ENCODE measurements around the gene OXNAD1. TPM values are rescaled to one million over a fixed set of nuclear protein-coding genes. Genes with fewer than 3 reads are reported as not detected.

The OXNAD1 gene
- total and polyA plus RNA-seq, 5 donors from 2014 or later: 31.1 to 109 (median 60.6) TPM

DNA sequence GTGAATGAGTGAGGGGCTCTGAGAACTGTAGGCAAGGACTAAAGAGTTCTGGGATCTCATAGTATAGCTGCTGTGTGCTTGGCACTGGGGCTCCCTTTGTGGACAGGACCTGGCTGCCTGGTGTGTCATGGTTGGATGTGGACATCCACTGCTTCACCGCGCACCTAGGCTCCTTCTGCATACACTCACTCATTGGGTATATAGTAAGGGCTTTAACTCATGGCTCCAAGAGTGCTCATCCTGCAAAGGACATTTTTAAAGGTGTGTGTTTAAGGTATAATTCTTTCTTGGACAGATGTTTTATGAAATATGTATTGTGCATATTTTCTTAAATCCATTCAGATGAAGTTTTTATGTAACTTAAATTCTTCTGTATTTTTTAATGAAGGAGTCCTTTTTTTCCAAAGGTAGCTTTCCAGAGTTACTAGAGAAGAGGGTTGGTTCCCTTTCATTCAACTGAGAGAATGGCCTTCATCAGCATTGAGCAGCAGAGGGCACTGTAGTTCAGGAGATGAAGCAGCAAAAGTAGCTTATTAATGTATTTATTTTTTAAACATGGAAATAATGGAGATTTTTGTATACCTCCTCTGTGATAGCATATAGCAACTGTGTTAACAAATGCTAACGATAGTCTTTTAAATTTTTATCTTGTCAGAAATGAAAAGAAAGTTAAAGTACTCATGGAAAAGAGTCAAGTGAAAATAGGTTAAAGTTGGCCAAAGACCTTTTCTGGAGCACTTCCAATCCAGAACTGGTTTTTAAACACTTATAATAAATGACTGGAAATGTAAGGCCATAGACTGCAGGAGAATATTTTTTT is 25.2 kb downstream of the OXNAD1 start:
- Histone ChIP-seq H3K27me3 (ENCODE audit: control insufficient read depth, insufficient read depth, low read length) (no peaks in the 10 kb centered on the region), H3K4me3 (ENCODE audit: low read depth, low read length) (peak overlapping the region; percentile 100), H3K36me3 (ENCODE audit: control insufficient read depth, insufficient read depth, low read length) (peaks cover 9% of the 10 kb centered on the region), H3K4me1 (ENCODE audit: control insufficient read depth, insufficient read depth, low read length, poor library complexity, severe bottlenecking) (peaks cover 87% of the 10 kb centered on the region), H3K9me3 (ENCODE audit: control insufficient read depth in 2 of 2, low read length in 2 of 2) (peaks cover 0 to 9% of the 10 kb centered on the region in 2 experiments), H3K27ac (ENCODE audit: insufficient read depth, low read length, poor library complexity, severe bottlenecking) (peak overlapping the region; percentile 86)
- peak overlapping the region; percentile 94 to 99 (median 96) for H3K4me3 Mint-ChIP-seq
- H3K27ac Mint-ChIP-seq: peak overlapping the region; percentile 94 to 98 (median 96)
- peaks cover 40 to 80% (median 52%) of the 10 kb centered on the region in 4 donors for H3K4me1 Mint-ChIP-seq
- DNase-seq (peak; percentile 43 to 74 (median 69)), ATAC-seq (ENCODE audit: low read depth in 2 of 2) (peak in 1 of 2 donors; percentile 7)
- H3K9me3 Mint-ChIP-seq: peaks cover 0 to 8% (median 1%) of the 10 kb centered on the region in 7 donors
- peaks cover 21% of the 10 kb centered on the region for H3K36me3 Mint-ChIP-seq
- no peaks in the 10 kb centered on the region for H3K27me3 Mint-ChIP-seq

DNA sequence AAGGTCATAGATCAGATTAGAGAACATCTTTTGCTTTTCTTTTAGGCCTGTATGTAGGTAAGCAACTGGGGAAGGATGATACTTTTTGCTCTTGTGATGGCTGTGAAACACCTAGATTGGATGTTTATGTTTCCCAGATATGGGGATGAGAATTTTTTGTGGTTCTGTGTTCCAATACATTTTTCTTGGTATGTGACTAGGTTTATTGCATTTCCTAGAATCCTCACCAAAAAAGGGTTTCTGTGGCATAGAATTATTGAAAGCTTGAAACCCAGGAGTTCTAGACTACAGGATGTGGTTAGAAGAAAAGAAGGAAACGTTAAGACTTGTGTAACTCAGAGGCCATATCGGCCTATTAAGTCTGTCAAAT is 25.8 kb downstream of the OXNAD1 start:
- Histone ChIP-seq H3K36me3 (ENCODE audit: control insufficient read depth, insufficient read depth, low read length) (peaks cover 14% of the 10 kb centered on the region), H3K27ac (ENCODE audit: insufficient read depth, low read length, poor library complexity, severe bottlenecking) (peak overlapping the region; percentile 76), H3K9me3 (ENCODE audit: control insufficient read depth in 2 of 2, low read length in 2 of 2) (peaks cover 0 to 9% of the 10 kb centered on the region in 2 experiments), H3K4me1 (ENCODE audit: control insufficient read depth, insufficient read depth, low read length, poor library complexity, severe bottlenecking) (peaks cover 87% of the 10 kb centered on the region), H3K4me3 (ENCODE audit: low read depth, low read length) (peak overlapping the region; percentile 100), H3K27me3 (ENCODE audit: control insufficient read depth, insufficient read depth, low read length) (no peaks in the 10 kb centered on the region)
- peaks cover 27% of the 10 kb centered on the region for H3K36me3 Mint-ChIP-seq
- no peaks in the 10 kb centered on the region for H3K27me3 Mint-ChIP-seq
- peaks cover 40 to 80% (median 54%) of the 10 kb centered on the region in 4 donors for H3K4me1 Mint-ChIP-seq
- ATAC-seq (ENCODE audit: low read depth in 2 of 2) (peak; percentile 24 to 36), DNase-seq (peak in 2 of 3 donors; percentile 60 to 86)
- peak overlapping the region; percentile 94 to 99 (median 96) for H3K4me3 Mint-ChIP-seq
- H3K9me3 Mint-ChIP-seq: peaks cover 0 to 8% (median 1%) of the 10 kb centered on the region in 7 donors
- peak overlapping the region; percentile 54 to 98 (median 91) for H3K27ac Mint-ChIP-seq

DNA sequence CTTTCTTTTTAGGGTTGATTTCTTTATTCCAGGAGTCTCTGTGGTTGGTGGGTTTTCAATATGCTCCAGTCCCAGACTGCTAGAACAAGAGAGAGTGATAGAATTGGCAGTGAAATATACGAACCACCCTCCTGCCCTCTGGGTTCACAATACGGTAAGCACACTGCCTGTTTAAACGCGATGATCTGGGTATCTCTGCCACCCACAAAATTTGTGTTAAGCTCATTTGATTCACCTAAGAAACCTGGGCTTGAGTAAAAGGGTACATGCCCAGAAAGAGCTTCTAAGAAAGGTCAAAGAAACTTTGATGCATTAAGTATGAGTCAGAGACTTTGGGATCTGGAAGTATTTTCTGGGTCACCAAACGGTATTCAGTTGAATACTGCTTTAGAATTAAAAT is 29.8 kb downstream of the OXNAD1 start:
- peak overlapping the region; percentile 81 for H3K27ac ChIP-seq (ENCODE audit: insufficient read depth, low read length, poor library complexity, severe bottlenecking)
- peaks cover 42 to 95% (median 70%) of the 10 kb centered on the region in 4 donors for H3K4me1 Mint-ChIP-seq
- peaks cover 0 to 9% of the 10 kb centered on the region in 2 experiments for H3K9me3 ChIP-seq (ENCODE audit: control insufficient read depth in 2 of 2, low read length in 2 of 2)
- no peaks in the 10 kb centered on the region for H3K27me3 ChIP-seq (ENCODE audit: control insufficient read depth, insufficient read depth, low read length)
- peaks cover 47% of the 10 kb centered on the region for H3K36me3 ChIP-seq (ENCODE audit: control insufficient read depth, insufficient read depth, low read length)
- H3K36me3 Mint-ChIP-seq: peaks cover 52% of the 10 kb centered on the region
- H3K9me3 Mint-ChIP-seq: peaks cover 0 to 8% (median 1%) of the 10 kb centered on the region in 7 donors
- no peaks in the 10 kb centered on the region for H3K27me3 Mint-ChIP-seq
- H3K27ac Mint-ChIP-seq: peak overlapping the region; percentile 82 to 96 (median 94)
- ATAC-seq (ENCODE audit: low read depth in 2 of 2): no peak
- peak overlapping the region; percentile 24 to 64 (median 55) for H3K4me3 Mint-ChIP-seq
- H3K4me3 ChIP-seq (ENCODE audit: low read depth, low read length): peak overlapping the region; percentile 62
- no peak for DNase-seq
- peaks cover 75% of the 10 kb centered on the region for H3K4me1 ChIP-seq (ENCODE audit: control insufficient read depth, insufficient read depth, low read length, poor library complexity, severe bottlenecking)

DNA sequence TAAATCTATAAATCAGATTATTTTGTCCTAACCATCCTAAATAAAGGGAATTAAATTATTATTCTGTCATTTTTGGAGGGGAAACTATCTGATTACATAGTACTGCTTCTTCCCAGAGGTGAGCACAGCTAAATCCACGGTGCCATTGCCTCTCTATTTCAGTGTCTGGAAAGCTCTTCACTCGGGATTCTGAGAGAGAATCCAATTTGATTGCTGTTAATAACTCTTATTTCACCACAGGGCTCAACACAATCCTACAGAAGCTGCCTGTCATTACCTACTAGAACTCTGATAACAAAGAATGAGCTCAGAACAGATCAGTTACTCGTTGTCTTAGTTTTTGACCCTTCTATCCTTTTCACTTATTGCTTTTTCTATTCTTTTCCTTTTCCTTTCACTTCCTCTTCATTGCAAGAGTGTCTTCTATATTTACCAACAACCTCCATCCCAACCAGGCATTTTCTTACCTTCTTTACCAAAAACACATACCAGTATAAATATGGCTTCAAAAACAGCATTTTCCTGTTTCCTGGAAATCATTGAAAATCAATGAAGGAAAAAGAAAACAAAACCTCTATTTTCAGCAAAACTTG is 30.4 kb downstream of the OXNAD1 start:
- H3K36me3 Mint-ChIP-seq: peaks cover 56% of the 10 kb centered on the region
- H3K4me3 ChIP-seq (ENCODE audit: low read depth, low read length): peak overlapping the region; percentile 62
- no peaks in the 10 kb centered on the region for H3K27me3 Mint-ChIP-seq
- H3K27me3 ChIP-seq (ENCODE audit: control insufficient read depth, insufficient read depth, low read length): no peaks in the 10 kb centered on the region
- peaks cover 0 to 9% of the 10 kb centered on the region in 2 experiments for H3K9me3 ChIP-seq (ENCODE audit: control insufficient read depth in 2 of 2, low read length in 2 of 2)
- peaks cover 75% of the 10 kb centered on the region for H3K4me1 ChIP-seq (ENCODE audit: control insufficient read depth, insufficient read depth, low read length, poor library complexity, severe bottlenecking)
- H3K36me3 ChIP-seq (ENCODE audit: control insufficient read depth, insufficient read depth, low read length): peaks cover 47% of the 10 kb centered on the region
- peak overlapping the region; percentile 81 for H3K27ac ChIP-seq (ENCODE audit: insufficient read depth, low read length, poor library complexity, severe bottlenecking)
- H3K9me3 Mint-ChIP-seq: peaks cover 0 to 8% (median 1%) of the 10 kb centered on the region in 7 donors
- H3K27ac Mint-ChIP-seq: peak overlapping the region; percentile 46 to 96 (median 55)
- peaks cover 38 to 95% (median 70%) of the 10 kb centered on the region in 4 donors for H3K4me1 Mint-ChIP-seq
- peak overlapping the region; percentile 24 to 76 (median 52) for H3K4me3 Mint-ChIP-seq
- DNase-seq (no peak), ATAC-seq (ENCODE audit: low read depth in 2 of 2) (no peak)

DNA sequence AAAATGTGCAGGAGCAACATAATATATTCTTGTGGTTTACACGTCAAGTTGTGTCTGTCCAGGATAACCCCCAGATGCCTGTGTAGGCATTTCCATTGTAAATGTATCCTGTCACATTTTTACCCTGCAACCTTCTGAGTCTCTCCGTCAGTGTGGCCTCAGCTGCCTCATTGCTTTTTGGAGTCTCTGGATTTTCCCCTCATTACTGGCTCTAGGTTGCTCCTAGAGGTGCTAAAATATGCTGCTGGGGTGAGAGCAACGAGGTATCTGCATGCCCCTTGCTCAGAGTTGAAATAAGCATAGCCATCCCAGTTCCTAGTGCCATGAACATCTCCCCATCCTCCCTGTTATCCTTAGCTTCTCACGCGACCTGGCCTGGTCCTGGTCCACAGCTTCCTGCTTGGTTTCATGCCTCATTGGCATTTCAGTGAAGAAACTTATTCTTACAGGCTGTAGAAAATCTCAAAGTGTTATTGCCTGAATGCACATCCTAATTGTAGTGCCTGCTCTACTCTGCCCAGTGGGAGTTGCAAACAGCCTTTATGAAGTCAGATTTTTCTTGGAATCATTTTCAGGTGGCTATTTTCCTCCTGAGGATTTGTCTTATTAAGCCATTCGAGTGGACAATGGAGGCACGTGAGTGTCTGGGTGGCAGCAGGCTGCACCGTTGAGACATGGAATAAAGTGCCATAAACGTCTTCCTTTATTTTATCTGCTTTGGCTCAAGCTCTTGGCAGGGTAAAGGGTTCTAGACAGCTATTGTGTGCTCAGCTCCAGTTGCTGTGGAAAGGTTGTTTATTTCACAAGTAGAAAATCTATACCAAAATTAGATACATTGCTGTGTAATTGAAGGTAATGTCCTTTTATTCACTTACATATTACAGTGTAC is 33.2 kb downstream of the OXNAD1 start:
- peak overlapping the region; percentile 81 for H3K27ac ChIP-seq (ENCODE audit: insufficient read depth, low read length, poor library complexity, severe bottlenecking)
- Mint-ChIP-seq H3K4me3 (peak overlapping the region; percentile 20 to 70 (median 46)), H3K27me3 (no peaks in the 10 kb centered on the region), H3K36me3 (peaks cover 71% of the 10 kb centered on the region), H3K4me1 (peaks cover 39 to 97% (median 70%) of the 10 kb centered on the region in 4 donors), H3K9me3 (peaks cover 0 to 8% (median 0%) of the 10 kb centered on the region in 7 donors), H3K27ac (peak overlapping the region; percentile 77 to 99 (median 96))
- ATAC-seq (ENCODE audit: low read depth in 2 of 2) (no peak), DNase-seq (no peak)
- H3K27me3 ChIP-seq (ENCODE audit: control insufficient read depth, insufficient read depth, low read length): no peaks in the 10 kb centered on the region
- peaks cover 79% of the 10 kb centered on the region for H3K4me1 ChIP-seq (ENCODE audit: control insufficient read depth, insufficient read depth, low read length, poor library complexity, severe bottlenecking)
- peaks cover 0 to 8% of the 10 kb centered on the region in 2 experiments for H3K9me3 ChIP-seq (ENCODE audit: control insufficient read depth in 2 of 2, low read length in 2 of 2)
- H3K4me3 ChIP-seq (ENCODE audit: low read depth, low read length): peak overlapping the region; percentile 92
- H3K36me3 ChIP-seq (ENCODE audit: control insufficient read depth, insufficient read depth, low read length): peaks cover 43% of the 10 kb centered on the region

DNA sequence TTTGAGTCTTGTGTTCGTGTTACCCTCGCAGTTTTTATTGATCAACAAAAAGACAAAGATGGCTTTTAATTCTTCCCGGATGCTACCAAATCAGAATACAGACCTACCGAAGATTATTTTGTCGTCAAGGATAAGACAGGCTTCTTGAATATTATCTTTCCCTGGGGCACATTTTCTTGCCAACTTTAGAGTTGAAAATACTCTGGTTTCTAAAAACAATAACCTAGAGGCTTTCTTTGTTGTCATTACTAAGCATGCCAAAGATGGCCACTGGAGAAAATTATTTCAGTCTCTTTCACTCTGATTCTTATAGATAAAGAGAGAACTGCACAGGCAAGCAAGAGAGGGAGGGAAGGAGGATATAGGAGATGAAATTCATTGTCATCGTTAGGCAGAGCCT is 33.9 kb downstream of the OXNAD1 start:
- H3K27me3 Mint-ChIP-seq: no peaks in the 10 kb centered on the region
- peaks cover 41 to 95% (median 73%) of the 10 kb centered on the region in 4 donors for H3K4me1 Mint-ChIP-seq
- no peak for ATAC-seq (ENCODE audit: low read depth in 2 of 2)
- peaks cover 69% of the 10 kb centered on the region for H3K36me3 Mint-ChIP-seq
- H3K9me3 Mint-ChIP-seq: peaks cover 0 to 2% (median 0%) of the 10 kb centered on the region in 7 donors
- peak overlapping the region; percentile 81 for H3K27ac ChIP-seq (ENCODE audit: insufficient read depth, low read length, poor library complexity, severe bottlenecking)
- H3K27me3 ChIP-seq (ENCODE audit: control insufficient read depth, insufficient read depth, low read length): no peaks in the 10 kb centered on the region
- peak overlapping the region in 3 of 4 donors; percentile 20 to 55 (median 36) for H3K4me3 Mint-ChIP-seq
- peaks cover 85% of the 10 kb centered on the region for H3K4me1 ChIP-seq (ENCODE audit: control insufficient read depth, insufficient read depth, low read length, poor library complexity, severe bottlenecking)
- peak overlapping the region; percentile 92 for H3K4me3 ChIP-seq (ENCODE audit: low read depth, low read length)
- peaks cover 0 to 1% of the 10 kb centered on the region in 2 experiments for H3K9me3 ChIP-seq (ENCODE audit: control insufficient read depth in 2 of 2, low read length in 2 of 2)
- H3K27ac Mint-ChIP-seq: peak overlapping the region; percentile 77 to 99 (median 96)
- H3K36me3 ChIP-seq (ENCODE audit: control insufficient read depth, insufficient read depth, low read length): peaks cover 48% of the 10 kb centered on the region
- DNase-seq: no peak

DNA sequence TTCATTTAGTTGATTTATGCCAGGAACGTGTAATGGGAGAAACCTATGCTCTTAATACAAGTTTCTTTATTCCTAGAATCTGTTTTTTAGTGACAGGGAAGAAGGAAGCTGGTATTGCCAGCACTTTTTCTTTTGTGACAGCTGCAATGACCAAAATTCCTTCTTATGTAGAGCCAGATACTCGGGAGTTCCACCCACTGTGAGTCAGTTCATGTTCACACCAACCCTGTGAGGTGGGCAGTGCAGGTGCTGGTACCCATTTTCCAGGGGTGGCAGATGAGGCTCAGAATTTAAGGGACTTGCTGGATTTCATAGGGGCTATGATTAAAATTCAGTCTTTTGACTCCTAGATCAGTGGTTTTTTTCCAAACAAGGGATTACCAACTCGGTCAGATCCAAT is 34.7 kb downstream of the OXNAD1 start:
- H3K4me1 ChIP-seq (ENCODE audit: control insufficient read depth, insufficient read depth, low read length, poor library complexity, severe bottlenecking): peaks cover 88% of the 10 kb centered on the region
- no peaks in the 10 kb centered on the region for H3K9me3 Mint-ChIP-seq
- no peaks in the 10 kb centered on the region for H3K27me3 ChIP-seq (ENCODE audit: control insufficient read depth, insufficient read depth, low read length)
- H3K36me3 Mint-ChIP-seq: peaks cover 73% of the 10 kb centered on the region
- DNase-seq (no peak), ATAC-seq (ENCODE audit: low read depth in 2 of 2) (no peak)
- peak overlapping the region; percentile 92 for H3K4me3 ChIP-seq (ENCODE audit: low read depth, low read length)
- H3K27ac Mint-ChIP-seq: peak overlapping the region; percentile 96 to 99 (median 96)
- no peaks in the 10 kb centered on the region for H3K27me3 Mint-ChIP-seq
- peaks cover 52% of the 10 kb centered on the region for H3K36me3 ChIP-seq (ENCODE audit: control insufficient read depth, insufficient read depth, low read length)
- peak overlapping the region; percentile 47 to 95 (median 75) for H3K4me3 Mint-ChIP-seq
- H3K9me3 ChIP-seq (ENCODE audit: control insufficient read depth in 2 of 2, low read length in 2 of 2): no peaks in the 10 kb centered on the region
- peaks cover 43 to 94% (median 78%) of the 10 kb centered on the region in 4 donors for H3K4me1 Mint-ChIP-seq
- H3K27ac ChIP-seq (ENCODE audit: insufficient read depth, low read length, poor library complexity, severe bottlenecking): peak overlapping the region; percentile 81

Data from CD4-positive, CD25-positive, alpha-beta regulatory T cell (primary cell).